Effector memory CD4-positive, alpha-beta T cell (primary cell): ENCODE data around the gene HBEGF.

Experiments
- DNase-seq, 3 donors: peaks; one replicate each; pipeline ENCODE4 v3.0.0-alpha.2; 2020
- H3K27ac ChIP-seq: 2 replicates; pipeline ENCODE4 v1.7.0; 2013; ENCODE audit warnings: mild to moderate bottlenecking, low read length, moderate library complexity; ENCODE audit not compliant: insufficient read depth, poor library complexity, severe bottlenecking
- H3K27me3 ChIP-seq: replicated peaks from 2 replicates; pipeline ENCODE4 v1.7.0; 2013; ENCODE audit warnings: mild to moderate bottlenecking, low read length; ENCODE audit not compliant: insufficient read depth, control insufficient read depth, poor library complexity, severe bottlenecking
- H3K36me3 ChIP-seq: 2 replicates; pipeline ENCODE4 v1.7.0; 2013; ENCODE audit warnings: mild to moderate bottlenecking, low read length, moderate library complexity; ENCODE audit not compliant: control insufficient read depth, insufficient read depth
- H3K4me1 ChIP-seq: 2 replicates; pipeline ENCODE4 v1.7.0; 2013; ENCODE audit warnings: low read length, mild to moderate bottlenecking; ENCODE audit not compliant: control insufficient read depth, insufficient read depth, poor library complexity, severe bottlenecking
- H3K4me3 ChIP-seq: 2 replicates; pipeline ENCODE4 v1.7.0; 2013; ENCODE audit warnings: low read length, low read depth, mild to moderate bottlenecking; ENCODE audit not compliant: insufficient read depth, poor library complexity, severe bottlenecking
- H3K9me3 ChIP-seq: 2 replicates; pipeline ENCODE4 v1.7.0; 2013; ENCODE audit warnings: mild to moderate bottlenecking, low read length, moderate library complexity; ENCODE audit not compliant: control insufficient read depth

HBEGF gene

DNA sequence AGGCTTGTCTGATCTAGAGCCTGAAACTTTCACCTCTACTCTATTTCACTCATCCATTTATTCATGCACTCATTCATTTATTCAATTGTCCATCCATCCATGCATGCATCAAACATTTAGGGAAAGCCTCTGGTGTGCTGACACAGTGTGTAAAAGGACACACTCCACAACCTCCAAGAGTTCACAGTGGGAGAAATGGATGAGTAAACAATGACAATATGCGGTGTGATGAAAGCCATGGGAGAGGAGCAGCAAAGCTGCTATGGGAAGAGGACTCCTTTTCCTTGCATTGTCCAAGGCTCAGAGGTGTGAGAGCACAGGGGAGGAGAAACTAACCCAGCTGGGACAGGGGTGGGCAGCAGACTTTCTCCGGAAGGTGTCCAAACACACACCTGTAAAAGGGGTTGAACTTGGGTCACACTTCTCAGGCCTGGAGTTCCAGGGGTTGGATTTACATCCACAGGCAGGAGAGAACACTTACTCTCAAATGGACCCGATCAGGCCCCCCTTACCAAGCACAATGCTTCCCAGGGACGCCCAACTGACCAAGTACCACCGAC is 22.3 kb downstream of the HBEGF start:
- H3K9me3 ChIP-seq = no peaks in the 10 kb centered on the region
- H3K27ac ChIP-seq = no peak overlapping the region
- no peaks in the 10 kb centered on the region for H3K4me1 ChIP-seq
- DNase-seq = no peak
- H3K36me3 ChIP-seq = no peaks in the 10 kb centered on the region
- no peak overlapping the region for H3K4me3 ChIP-seq
- no peaks in the 10 kb centered on the region for H3K27me3 ChIP-seq

DNA sequence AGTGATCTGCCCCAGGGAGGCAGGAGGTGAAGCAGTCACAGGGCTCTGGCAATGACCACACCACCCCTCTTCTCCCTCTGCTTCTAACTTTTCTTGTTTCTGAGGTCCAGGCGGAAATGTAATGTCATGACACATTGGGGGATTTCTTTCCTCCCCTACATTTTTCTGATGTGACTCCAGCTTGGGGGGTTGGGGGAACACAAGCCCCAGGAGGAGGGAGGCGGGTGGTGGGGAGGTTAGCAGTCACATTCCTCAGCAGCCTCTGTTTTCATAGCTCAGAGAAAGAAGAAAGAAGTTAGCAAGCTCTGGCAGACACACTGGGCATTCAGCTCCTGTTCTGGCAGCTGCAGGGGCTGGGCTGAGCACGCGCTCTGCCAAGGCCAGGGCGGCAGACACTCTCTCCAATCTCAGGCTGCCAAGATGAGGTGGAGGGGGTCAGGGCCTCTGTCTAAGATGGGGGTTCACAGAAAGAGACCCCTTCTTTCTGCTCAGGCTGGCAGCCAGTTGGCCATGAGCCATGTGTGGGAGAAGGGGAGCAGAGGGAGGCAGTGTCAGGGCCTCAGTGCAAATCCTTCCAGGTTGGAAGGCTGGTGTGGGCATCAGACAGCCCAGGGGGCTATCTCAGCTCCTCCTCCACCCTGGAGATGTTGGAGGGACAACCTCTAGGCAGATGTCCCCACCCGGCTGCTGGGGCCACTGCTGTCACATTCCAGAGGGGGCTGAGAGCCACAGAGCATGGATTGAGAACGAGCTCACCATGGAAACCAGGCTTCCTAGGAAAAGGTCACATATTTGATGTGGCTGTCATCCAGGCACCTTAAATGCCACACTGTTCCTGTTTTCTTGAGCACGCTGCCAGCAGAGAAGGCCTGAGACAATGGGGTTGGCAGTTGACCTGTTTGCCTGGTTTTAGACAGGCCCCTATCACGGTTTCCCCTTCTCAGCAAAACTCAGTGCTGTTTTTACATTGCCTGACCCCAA is 23.4 kb downstream of the HBEGF start:
- Histone ChIP-seq H3K27me3 (no peaks in the 10 kb centered on the region), H3K4me1 (no peaks in the 10 kb centered on the region), H3K36me3 (no peaks in the 10 kb centered on the region), H3K9me3 (no peaks in the 10 kb centered on the region), H3K4me3 (no peak overlapping the region), H3K27ac (no peak overlapping the region)
- DNase-seq = no peak

DNA sequence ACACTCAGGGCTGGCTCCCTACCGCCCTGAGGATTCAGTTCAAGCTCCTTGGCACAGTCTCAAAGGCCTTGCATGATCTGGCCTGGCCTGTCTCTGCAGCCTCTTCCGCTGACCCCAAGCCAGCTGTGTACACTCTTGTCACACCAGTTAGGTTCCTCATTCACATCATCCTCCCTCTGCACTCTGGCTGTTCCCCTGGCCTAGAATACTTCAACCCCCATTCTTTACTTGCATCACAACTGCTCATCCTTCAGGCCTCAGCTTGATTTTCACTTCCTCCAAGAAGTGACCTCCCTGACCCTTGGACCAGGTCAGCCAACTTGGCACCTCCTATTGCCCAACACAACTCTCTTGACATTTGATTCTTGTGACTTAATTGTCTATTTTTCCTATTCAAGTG is 24.6 kb downstream of the HBEGF start:
- H3K4me1 ChIP-seq = no peaks in the 10 kb centered on the region
- no peak overlapping the region for H3K27ac ChIP-seq
- no peaks in the 10 kb centered on the region for H3K27me3 ChIP-seq
- DNase-seq = no peak
- H3K36me3 ChIP-seq = no peaks in the 10 kb centered on the region
- H3K9me3 ChIP-seq = no peaks in the 10 kb centered on the region
- no peak overlapping the region for H3K4me3 ChIP-seq

DNA sequence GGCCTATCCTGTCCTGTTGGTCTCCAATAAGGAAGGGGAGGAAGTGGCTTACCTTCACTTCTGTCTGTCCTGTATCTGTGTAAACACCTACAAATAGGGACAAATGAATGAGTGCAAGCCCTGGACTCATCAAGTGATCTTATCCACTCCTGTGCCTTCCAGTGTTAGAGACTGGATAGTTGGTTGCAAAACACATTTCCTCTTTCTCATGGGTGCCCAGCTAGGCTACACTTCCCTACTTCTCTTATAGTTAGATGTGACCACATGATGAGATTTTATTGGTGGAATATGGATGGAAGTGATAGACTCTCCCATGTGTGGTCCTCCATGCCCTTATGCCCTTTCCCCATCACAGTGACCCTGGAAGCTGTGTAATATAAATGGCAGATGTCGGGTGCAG is 26.6 kb downstream of the HBEGF start:
- Histone ChIP-seq H3K27ac (no peak overlapping the region), H3K4me1 (no peaks in the 10 kb centered on the region), H3K9me3 (no peaks in the 10 kb centered on the region), H3K36me3 (no peaks in the 10 kb centered on the region), H3K4me3 (no peak overlapping the region), H3K27me3 (no peaks in the 10 kb centered on the region)
- no peak for DNase-seq

DNA sequence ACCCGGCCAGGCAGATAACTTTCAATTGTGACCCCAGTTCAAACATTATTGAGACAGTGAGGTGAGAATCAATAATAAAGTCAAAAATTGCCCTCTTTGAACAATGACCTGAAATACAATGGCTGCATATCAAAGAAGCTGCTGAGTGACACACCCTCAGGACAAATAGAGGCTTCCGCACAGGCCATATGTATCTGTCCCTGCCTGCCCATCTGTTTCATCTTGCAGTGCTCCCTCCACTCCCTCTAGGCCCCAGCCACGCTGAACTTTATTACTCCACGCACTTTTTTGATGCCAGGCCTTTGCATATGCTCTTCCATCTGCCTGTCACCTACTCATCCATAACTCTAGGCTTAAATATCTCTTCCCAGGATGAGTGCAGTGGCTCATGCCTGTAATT is 27.6 kb downstream of the HBEGF start:
- Histone ChIP-seq H3K27ac (no peak overlapping the region), H3K36me3 (no peaks in the 10 kb centered on the region), H3K9me3 (no peaks in the 10 kb centered on the region), H3K27me3 (no peaks in the 10 kb centered on the region), H3K4me1 (no peaks in the 10 kb centered on the region), H3K4me3 (no peak overlapping the region)
- no peak for DNase-seq

DNA sequence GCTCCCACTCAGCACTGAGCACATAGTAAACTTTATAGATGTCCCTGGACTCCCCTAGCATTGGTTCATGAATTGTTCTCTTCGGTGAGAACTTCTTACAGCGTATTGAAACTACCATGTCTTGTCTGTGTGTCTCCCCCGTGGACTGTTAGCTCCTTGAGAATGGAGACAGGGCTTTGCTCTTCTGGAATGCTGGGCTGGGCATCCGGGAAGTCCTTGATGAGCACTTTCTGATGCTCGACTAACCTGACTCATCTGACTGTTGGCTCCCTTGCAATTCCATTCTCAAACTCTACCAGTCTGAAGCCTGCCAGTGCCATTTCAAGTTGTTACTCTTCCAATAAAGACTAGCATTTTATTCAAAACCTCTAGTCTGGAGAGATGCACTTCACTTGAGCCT is 28.5 kb downstream of the HBEGF start:
- Histone ChIP-seq H3K27ac (no peak overlapping the region), H3K9me3 (no peaks in the 10 kb centered on the region), H3K27me3 (no peaks in the 10 kb centered on the region), H3K4me3 (no peak overlapping the region), H3K36me3 (no peaks in the 10 kb centered on the region), H3K4me1 (no peaks in the 10 kb centered on the region)
- DNase-seq = no peak

DNA sequence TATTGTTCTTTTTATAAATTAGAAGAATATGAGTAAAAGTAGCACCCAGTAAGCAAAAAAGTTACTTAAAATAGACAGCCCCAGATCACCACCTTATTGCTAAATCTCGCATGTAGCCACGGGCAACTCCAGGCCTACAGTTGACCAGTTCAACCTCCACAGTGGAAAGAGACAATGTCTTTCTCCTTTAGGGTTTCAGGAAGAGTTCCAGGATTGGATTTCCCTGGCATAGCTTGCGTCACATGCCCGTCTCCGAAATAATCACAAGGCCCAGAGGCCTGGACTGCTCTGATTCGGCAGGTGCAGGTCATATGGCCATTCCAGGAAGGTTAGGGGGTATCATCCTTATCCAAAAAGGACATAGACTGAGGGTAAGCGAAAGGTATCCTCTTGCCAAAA is 33.6 kb downstream of the HBEGF start:
- no peak overlapping the region for H3K4me3 ChIP-seq
- H3K36me3 ChIP-seq = no peaks in the 10 kb centered on the region
- H3K9me3 ChIP-seq = no peaks in the 10 kb centered on the region
- no peak for DNase-seq
- H3K27me3 ChIP-seq = no peaks in the 10 kb centered on the region
- H3K4me1 ChIP-seq = no peaks in the 10 kb centered on the region
- H3K27ac ChIP-seq = no peak overlapping the region

DNA sequence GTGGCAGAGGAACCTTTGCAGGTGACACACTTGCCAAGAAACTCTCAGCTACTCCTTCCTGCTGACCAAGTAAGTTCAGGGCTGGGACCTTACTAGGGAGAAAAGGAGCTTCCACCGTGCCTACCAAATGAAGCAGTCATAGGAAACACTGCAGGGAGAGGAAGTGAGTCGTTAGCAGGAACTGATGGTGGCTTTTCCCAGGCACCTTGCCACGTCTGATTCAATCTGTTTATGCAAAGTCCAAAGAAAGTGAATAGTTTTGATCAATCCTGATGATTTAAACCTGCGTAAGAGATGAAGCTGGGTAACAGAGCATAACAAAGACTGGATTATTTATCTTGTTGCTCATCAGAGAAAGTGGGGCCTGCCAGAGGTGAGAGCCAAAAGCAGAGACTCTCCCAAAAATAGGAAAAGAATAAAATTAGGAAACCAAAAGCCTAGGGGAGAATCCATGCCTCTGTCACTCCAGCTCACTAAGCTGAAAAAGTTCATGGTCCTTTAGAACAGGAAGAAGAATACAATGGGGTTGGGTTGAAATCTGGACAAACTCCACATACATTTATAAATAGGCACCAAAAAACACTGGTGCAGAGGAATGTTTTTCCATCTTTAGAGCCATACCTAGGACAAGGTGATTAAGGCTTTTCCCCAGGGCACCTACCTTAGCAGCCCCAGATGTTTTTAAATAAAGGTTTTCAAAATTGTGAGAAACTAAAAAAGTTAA is 34.2 kb downstream of the HBEGF start:
- no peaks in the 10 kb centered on the region for H3K9me3 ChIP-seq
- H3K27ac ChIP-seq = no peak overlapping the region
- no peaks in the 10 kb centered on the region for H3K27me3 ChIP-seq
- H3K36me3 ChIP-seq = no peaks in the 10 kb centered on the region
- no peak overlapping the region for H3K4me3 ChIP-seq
- no peaks in the 10 kb centered on the region for H3K4me1 ChIP-seq
- no peak for DNase-seq

DNA sequence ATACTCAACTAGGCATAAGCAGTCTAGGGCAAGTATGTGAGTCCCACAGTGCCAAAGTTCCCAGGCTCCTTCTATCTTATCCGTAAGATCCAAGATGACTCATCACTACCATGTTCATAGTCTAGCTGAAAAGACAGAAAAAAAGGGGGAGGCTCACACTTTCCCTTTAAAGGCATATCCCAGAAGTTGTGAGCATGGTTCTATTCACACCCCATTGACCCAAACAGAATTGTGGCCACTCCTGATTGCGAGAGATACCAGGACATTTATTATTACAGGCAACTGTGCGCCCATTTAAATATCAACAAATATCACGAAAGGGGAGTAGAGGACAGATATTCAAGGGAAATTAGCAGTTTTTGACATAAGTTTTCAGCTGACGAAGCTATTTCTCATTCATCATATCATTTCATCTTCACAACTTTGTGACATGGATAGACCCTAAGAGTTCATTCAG is 35.4 kb downstream of the HBEGF start:
- H3K9me3 ChIP-seq = no peaks in the 10 kb centered on the region
- no peaks in the 10 kb centered on the region for H3K36me3 ChIP-seq
- H3K4me3 ChIP-seq = no peak overlapping the region
- H3K27ac ChIP-seq = no peak overlapping the region
- no peak for DNase-seq
- no peaks in the 10 kb centered on the region for H3K4me1 ChIP-seq
- no peaks in the 10 kb centered on the region for H3K27me3 ChIP-seq

DNA sequence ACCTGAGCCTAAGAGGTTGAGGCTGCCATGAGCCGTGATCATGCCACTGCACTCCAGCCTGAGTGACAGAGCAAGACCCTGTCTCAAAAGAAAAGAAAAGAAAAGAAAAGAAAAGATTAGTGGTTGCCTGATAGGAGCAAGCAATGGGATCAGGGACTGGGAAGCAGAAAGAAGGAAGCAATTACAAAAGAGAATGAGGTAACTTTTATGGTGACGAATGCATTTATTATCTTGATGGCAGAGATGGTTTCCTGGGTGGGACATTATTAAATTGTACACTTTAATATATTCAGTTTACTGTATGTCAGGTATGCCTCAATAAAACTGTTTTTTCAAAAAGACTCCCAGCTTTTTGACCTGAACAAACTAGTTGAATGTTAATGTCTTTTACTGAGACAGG is 36.0 kb downstream of the HBEGF start:
- DNase-seq = no peak
- Histone ChIP-seq H3K4me1 (no peaks in the 10 kb centered on the region), H3K27me3 (no peaks in the 10 kb centered on the region), H3K9me3 (no peaks in the 10 kb centered on the region), H3K4me3 (no peak overlapping the region), H3K36me3 (no peaks in the 10 kb centered on the region), H3K27ac (no peak overlapping the region)
